Immature natural killer cell (primary cell): ENCODE measurements around the gene CHST4. TPM values are rescaled to one million over a fixed set of nuclear protein-coding genes. Genes with fewer than 3 reads are reported as not detected.

Experiments
- polyA plus RNA-seq, 3 donors: library from polyadenylated mRNA; unstranded; fragments of 300-500 nt; fragmentation: Illumina TruSeq; gene quantifications; one replicate each; pipeline ENCODE4 v1.2.3, GENCODE V29; 2021

Gene CHST4
- polyA plus RNA-seq, 3 donors from 2014 or later: not detected

Other genes starting within 250 kb of the CHST4 start
- 10 to 100 TPM; 18.6 to 42.9 (median 19.0) TPM for gene CMTR2, start 237.0 kb upstream of the CHST4 start, polyA plus RNA-seq
- gene CALB2, start 167.7 kb upstream of the CHST4 start, polyA plus RNA-seq: not detected
- not detected for gene TLE7, start 84.4 kb upstream of the CHST4 start, polyA plus RNA-seq
- 1 to 10 TPM; 4.3 to 8.1 (median 5.4) TPM for gene ZNF23, start 64.2 kb upstream of the CHST4 start, polyA plus RNA-seq
- gene ZNF19, start 37.1 kb upstream of the CHST4 start, polyA plus RNA-seq: 1 to 10 TPM in 2 of 3 donors, under 1 TPM in 1; 0.21 to 3.4 (median 1.2) TPM
- gene TAT, start 50.7 kb downstream of the CHST4 start, polyA plus RNA-seq: under 1 TPM in 1 of 3 donors, not detected in 2; 0.10 TPM
- gene MARVELD3, start 99.8 kb downstream of the CHST4 start, polyA plus RNA-seq: not detected
- gene PHLPP2, start 198.3 kb downstream of the CHST4 start, polyA plus RNA-seq: 1 to 10 TPM in 1 of 3 donors, under 1 TPM in 2; 0.30 to 3.0 (median 0.80) TPM